Middle frontal gyrus (tissue), 1 donor: Measurements from ENCODE around the gene FAM90A1.
"Not testable (repeated sequence)": the region's sequence is repeated elsewhere in the genome, so short reads cannot be mapped to it uniquely, and the experiment has no call there.

Experiments
- DNase-seq: peaks from one replicate; pipeline ENCODE4 v3.0.0-alpha.2; 2015; ENCODE audit warnings: low spot score; ENCODE audit errors: extremely low spot score

FAM90A1 gene, protein sequence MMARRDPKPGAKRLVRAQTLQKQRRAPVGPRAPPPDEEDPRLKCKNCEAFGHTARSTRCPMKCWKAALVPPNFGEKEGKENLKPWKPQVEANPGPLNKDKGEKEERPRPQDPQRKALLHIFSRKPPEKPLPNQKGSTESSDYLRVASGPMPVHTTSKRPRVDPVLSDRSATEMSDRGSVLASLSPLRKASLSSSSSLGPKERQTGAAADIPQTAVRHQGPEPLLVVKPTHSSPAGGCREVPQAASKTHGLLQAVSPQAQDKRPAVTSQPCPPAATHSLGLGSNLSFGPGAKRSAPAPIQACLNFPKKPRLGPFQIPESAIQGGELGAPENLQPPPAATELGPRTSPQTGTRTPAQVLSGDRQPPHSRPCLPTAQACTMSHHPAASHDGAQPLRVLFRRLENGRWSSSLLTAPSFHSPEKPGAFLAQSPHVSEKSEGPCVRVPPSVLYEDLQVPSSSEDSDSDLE

DNA sequence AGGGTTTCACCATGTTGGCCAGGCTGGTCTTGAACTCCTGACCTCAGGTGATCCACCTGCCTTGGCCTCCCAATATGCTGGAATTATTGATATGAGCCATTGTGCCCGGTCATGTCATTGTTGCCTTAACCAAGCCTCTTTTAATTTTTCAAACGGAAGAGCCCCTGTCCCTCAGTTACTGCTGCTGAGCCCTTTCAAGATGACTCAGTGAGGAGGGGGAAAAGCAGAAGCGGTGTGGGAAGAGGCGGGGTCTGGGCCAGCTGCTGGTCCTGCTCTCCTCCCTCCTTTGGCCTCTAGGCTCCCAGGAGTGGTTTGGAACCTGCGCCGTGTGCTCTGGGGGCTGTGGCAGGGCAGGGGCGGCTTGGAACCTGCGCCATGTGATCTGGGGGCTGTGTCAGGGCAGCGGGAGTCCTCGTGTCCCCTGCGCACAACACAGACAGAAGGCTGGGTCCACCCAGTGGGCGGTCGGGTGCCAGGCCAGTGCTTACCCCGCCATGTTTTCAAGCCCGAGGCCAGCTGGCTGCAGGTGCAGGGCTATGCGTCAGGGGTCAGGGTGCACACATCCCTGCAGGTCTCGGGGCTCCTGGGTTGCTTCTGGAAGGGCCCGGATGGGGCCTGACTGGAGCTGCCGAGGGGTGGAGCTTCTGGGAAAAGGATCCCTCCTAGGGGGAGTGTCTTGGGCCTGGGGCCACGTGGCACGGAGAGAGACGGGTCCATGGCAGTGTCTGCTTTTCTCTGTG lies at the start of gene FAM90A1:
FAM90A1 (minus strand) TSS at position 627 of the 740 bp plus-strand sequence. CDS start 2,786 bp downstream, outside the sequence.
- not testable (repeated sequence) for DNase-seq

DNA sequence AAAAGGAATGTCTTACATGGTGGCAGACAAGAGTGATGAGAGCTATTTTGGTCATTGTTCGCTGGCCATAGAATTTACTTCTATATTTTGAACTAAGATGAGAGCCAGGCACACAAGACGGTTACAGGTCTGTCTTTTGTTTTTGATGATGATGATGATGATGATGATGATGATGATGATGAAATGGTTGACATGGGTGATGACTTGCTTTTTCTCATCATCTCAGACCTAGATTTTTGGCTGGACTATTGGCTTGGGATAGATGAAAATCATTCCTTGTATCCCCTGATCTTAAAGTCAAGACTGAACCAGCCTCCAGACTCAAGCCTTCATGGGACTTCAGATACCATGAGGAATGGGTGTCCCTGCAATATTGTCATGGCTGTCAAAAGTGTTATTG lies 49.0 kb upstream of the FAM90A1 start:
- DNase-seq: not testable (repeated sequence)

DNA sequence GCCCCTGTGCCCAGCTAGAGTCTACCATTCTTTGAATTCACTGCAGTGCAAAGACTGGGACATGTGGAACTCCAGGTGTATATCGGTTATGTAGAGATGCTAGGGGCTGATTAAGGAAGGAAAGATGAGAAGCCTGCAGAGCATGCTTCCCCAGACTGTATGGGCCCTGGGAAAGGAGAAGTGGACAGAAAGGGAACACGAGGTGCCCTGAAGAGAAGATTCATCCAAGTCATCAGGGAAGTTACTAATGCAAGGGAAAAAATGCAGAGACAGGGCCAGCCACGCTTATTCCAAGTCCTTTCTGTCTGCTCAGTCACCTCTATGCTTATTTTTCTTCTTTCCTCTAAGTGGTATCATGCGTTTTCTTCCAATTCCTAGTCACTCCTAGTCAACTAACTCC lies 39.3 kb upstream of the FAM90A1 start:
- DNase-seq: not testable (repeated sequence)

DNA sequence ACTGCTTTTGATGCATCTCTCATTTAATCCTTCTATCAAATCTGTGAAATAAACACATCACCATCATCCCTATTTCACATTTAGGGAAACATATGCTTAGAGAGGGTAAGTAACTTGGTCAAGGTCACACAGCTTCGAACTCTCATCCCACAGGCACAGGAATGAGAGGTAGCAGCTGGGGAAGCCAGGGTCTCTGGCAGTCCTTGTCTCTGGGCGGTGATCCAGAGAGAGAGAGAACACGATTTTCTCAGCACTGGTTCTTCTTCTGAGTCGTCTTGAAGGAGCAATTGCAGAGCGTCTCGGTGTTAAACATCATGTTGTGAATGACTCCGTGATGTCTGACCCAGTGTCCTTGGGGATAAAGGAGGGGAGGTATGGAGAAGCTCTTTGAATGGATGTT lies 36.8 kb upstream of the FAM90A1 start:
- not testable (repeated sequence) for DNase-seq

DNA sequence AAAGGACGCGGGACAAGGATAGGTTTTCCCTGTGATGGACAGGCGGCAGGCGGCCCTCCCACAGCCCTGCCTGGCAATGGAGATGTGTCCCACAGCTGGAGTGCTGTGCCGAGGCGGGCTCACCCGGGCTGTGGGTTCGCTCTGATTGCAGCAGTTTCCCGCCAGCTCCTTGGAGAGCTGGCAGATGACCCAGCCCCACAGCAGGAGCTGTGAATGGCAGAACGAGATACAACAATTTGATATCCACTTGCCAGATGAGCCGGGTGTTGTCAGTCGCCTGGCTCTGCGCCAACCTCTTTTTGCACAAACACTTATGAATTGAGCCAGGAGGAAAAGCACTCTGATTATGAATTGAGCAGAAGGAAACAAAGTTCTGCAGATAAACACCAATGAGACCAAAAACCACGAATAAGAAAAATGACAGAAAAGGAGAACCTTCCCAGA lies 33.7 kb upstream of the FAM90A1 start:
- not testable (repeated sequence) for DNase-seq

DNA sequence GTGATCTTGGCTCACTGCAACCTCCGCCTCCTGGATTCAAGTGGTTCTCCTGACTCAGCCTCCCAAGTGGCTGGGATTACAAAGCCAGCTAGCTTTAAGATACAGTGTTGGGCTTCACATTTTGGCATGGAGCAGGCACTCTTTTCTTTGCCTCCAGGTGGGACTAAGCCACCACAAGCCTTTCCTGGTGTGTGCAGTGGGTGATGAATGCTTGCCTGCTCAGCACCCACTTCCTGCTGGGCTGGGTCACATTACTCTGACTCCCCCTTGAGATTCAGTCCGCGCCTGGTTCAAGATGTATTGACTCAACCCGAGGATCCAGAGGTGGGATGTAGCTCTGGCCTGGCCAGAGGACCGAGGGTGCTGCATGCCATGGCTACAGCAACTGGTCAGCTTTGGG lies 28.9 kb upstream of the FAM90A1 start:
- DNase-seq: not testable (repeated sequence)

DNA sequence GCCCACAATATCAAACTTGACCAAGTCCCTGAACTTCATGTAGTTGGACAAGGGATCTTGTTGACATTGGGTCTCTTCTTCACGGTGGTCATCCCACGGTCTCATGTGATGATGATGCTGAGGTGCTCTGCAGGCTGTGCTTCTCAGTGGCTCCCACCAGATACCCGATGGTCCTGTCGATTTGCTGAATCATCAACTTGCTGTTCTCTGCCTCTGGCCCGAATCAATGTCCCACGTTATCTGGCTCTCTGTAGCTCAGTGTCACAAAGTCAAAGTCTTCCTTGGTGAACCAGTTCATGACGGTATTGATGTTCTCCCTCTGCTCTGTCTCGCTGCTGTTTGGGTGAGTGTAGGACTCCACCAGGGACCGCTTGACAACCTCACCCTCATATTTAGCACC lies 27.3 kb upstream of the FAM90A1 start:
- not testable (repeated sequence) for DNase-seq

DNA sequence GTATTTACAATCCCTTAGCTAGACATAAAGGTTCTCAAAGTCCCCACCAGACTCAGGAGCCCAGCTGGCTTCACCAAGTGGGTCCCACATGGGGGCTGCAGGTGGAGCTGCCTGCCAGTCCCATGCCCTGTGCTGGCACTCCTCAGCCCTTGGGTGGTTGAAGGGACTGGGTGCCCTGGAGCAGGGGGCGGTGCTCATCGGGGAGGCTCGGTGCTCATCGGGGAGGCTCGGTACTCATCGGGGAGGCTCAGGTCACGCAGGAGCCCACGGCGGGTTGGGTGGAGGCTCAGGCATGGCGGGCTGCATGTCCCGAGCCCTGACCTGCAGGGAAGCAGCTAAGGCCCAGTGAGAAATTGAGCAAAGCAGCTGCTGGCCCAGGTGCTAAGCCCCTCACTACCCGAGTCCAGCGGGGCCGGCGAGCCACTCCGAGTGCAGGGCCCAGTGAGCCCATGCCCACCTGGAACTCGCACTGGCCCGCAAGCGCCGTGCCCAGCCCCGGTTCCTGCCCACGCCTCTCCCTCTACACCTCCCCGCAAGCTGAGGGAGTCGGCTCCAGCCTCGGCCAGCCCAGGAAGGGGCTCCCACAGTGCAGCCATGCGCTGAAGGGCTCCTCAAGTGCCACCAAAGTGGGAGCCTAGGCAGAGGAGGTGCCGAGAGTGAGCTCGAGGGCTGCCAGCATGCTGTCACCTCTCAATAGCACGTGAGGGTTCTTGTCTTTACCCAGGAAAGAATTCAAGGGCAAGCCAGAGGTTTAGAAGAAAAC lies 24.8 kb upstream of the FAM90A1 start:
- DNase-seq: not testable (repeated sequence)

DNA sequence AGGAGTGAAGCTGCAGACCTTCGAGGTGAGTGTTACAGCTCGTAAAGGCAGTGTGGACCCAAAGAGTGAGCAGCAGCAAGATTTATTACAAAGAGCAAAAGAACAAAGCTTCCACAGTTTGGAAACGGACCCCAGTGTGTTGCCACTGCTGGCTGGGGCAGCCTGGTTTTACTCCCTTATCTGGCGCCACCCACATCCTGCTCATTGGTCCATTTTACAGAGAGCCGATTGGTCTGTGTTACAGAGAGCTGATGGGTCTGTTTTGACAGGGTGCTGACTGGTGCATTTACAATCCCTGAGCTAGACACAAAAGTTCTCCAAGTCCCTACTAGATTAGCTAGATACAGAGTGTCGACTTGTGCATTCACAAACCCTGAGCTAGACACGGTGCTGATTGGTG lies 24.2 kb upstream of the FAM90A1 start:
- not testable (repeated sequence) for DNase-seq

DNA sequence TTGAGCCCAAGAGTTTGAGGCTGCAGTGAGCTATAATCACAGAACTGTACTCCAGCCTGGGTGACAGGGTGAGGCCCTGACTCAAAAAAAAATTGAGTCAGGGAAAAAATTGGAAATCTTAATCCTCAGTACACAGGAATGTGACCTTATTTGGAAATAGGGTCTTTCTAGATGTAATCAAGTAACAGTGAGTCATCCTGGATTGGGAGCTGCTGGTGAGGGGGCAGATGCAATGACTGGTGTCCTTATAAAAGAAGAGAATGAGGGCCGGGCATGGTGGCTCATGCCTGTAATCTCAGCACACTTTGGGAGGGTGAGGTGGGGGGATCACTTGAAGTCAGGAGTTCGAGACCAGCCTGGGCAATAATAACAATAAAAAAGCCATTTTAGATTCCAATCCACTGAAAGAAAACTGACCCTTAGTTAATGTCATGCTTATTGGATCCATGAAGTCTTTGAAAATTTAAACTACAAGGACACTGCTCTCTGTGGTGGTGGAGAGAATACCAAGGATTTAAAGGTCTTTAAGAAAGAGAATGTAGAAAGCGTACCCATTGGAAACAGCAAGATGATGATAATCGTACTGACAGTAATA lies 19.6 kb upstream of the FAM90A1 start:
- DNase-seq: not testable (repeated sequence)

DNA sequence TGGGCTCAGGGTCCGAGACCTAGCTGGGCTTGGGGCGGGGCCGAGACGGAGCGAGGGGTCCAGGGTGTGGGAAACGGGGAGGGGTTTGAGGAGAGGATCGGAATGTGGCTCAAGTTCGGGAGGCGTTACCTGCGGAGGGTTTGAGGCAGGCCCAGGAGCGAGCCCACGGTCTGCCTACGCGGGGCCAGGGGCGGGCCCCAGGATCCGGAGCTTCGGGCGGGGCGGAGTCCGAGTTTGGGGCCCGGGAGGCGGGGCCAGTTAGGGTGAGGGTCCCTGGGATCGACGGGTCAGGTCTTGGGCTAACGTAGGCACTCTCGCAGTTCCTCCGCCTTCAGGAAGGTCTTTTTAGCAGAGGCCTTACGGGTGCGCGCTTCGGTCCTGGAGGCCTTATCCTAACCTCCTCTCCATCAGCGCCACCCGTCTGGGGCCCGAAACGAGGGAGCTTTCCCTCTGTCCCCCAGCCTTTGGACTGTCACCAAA lies 16.3 kb upstream of the FAM90A1 start:
- not testable (repeated sequence) for DNase-seq

DNA sequence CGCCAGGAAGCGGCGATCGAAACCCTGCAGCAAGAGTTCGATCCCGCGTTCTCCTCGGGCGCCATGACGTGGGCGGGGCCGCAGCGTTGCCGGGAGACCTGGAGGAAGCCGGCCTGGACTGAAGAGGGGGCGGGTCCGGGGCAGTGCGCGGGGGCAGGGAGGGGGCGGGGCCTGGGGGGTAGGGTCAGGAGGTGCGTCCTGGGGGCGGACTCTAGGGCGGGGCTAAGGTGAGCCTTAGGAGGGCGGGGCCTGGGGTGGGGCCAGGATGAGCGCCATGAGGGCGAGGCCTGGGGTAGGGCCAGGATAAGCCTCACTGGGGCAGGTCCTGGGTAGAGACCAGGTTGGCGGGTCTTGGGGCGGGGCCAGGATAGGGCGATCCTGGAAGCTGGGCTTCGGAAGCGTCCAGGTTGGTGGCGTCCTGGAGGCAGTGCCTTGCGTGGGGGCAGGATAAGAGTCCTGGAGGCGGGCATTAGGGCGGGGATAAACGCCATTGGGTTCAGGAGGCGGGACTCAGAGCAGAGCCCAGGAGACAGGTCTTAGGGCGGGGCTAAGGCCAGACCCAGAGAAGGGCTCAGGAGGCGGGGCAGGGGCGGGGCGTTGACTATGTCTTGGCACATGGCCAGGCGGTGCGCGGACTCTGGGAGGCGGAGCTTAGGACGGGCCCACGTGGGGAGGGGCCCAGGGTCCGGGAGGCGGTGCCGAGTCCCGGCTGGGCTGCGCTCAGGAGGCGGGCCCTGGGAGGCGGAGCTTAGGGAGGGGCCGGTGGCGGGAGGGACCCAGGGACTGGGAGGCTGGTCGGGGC lies 15.7 kb upstream of the FAM90A1 start:
- DNase-seq: peak; percentile 85

DNA sequence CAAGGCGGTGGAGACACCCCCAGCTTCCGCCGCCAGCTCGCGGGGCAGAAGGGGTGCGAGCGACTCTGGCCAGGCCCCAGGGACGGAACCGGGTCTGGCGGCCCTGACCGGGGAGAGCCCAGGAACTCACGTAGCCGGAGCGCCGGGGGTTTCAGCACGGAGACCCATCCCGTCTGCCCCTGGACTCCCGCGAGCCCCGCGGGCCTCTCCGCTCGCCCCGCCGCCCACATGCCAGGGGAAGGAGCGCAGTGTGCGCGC lies 15.1 kb upstream of the FAM90A1 start:
- DNase-seq: not testable (repeated sequence)

DNA sequence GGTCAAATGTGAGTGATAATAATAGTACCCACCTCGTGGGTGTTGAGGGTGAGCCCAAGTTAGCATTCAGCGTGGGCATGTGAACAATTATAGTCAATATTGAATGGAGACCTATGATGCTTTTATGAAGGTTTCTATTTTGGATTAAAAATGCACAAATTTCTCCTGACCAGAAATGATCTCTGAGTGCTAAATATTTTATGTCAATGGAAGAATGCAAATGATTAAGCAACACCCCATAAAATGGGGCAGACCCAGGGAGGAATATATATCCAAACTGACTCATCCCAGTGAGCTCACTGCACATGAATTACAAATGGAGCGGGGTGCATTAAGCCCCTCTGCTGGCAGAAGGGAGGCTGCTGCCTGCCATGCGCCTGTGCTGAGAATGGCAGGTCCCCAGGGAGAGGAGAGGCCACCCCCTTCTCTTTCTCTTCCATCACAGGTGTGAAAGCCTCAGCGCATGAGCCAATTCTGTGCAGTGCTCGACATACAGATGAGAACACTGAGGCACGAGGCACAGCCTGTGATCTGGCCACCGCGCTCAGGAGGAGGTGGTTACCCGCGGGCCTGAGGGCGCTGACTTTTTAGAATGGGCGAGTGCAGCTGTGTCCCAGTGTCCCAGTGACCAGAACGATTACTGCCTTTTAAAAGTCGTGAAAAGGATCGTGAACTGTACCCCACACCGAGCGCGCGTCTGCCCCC lies 14.7 kb upstream of the FAM90A1 start:
- DNase-seq: not testable (repeated sequence)

DNA sequence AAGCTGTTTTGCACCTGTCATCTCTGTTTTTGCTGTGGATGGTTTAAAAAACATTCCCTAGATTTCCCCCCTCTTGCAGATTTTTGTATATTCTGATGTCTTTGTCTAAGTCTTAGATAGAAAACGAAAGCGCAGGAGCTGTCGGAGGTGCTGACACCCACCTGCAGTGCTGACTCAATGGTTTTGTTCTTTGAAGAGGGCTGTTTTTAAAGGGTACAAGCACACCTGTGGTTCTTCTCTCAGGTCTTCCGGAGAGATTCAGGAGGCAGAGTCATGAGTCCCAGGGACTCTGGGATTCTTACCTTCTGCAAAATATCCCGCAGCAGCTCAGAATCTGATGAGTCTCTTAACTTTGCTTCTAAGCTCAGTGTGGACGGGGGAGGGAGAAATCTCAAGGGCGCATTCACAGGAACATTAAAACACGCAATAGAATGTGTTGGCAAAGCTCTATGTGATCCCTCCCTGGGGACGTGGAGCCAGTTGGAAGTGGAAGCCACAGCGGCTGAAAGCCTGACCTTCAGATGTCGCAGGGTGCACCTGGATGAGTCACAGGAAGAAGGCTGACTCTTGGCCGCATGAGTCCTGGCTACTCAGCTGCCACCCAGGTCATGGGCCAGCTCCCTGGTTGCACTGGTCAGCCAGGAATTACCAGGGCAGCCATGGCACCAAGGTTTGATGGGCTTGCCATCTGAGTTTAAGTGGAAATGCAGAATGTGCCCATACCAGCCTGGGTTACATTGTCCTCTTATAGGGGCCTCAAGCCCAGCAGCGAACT lies 13.1 kb upstream of the FAM90A1 start:
- not testable (repeated sequence) for DNase-seq

DNA sequence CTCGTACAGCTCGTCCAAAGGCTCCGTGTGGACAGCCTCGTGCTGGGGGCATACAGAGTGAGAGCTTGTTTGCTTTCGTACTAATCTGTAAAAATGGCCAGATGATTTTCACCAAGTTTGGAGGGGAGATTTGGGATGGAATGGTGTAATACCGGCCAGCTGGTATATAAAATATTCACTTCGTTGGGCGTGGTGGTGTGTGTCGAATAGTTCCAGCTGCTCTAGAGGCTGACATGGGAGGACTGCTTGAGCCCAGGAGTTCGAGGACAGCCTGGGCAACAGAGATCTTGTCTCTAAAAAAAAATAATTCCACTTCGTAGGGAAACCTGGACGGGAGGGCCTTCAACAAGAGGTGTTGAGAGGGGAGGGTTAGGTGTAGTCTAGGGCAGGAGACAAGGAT lies 9.6 kb upstream of the FAM90A1 start:
- not testable (repeated sequence) for DNase-seq

DNA sequence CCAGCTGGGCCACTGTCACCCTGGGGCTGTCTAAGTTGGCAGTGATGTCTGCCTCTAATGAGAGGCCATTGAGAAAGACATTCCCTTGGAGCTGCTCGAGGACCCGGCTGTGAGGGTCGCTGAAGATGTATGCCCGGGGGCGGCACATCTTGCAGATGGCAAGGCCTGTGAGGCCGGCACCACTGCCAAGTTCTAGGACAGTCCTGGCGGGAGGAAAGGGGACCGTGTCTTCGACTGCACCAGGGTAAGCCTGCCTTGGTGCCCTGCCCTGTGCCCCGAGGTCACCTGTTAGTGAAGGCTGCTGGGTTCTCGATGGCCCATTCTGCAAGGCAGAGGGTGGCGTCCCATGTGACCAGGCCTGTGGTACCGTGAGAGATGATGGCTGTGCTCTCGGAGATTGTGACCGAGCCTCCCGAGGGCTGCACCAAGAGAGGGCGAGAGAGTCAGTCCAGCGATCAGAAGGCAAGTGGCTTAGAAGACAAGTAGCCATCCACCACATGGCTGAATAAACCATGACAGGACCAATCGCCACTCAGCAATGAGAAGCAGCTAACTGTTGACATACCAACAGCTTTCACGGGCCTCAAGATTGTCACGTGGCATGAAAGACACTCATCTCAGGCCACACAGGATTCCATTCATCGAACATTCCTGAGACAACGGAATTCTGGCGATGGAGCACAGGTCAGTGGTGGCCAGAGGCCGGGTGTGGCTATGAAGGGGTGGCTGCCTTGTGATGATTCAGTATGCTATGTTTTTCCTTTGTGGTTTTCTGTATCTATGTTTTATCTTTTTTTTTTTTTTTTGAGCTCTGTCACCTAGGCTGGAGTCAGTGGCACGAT lies 8.1 kb upstream of the FAM90A1 start:
- not testable (repeated sequence) for DNase-seq

DNA sequence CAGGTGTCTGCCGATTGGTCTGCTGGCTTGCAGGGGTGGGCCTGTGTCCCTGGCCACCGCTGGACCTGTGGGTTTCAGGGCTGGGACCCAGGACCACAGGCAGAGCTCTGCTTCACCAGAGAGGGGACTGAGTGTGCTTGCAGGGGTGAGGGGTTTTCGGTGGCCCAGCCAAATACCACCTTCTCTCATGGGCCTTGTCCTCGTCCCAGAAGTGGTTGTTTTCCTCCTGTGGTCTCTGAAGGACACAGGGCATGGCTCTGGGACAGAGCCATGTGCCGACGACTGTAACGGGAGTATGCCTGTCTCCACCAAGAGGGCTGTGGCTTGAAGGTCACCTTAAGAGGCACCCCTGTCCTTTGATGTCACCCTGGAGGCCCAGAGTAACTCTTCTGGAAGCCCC lies 7.3 kb upstream of the FAM90A1 start:
- DNase-seq: not testable (repeated sequence)
